Keratinocyte (primary cell): ENCODE data around the gene EBF3. TPM values are rescaled to one million over a fixed set of nuclear protein-coding genes. Genes with fewer than 3 reads are reported as not detected.

Experiments used
- DNase-seq: peaks from one replicate; pipeline ENCODE4 v3.0.0-alpha.2; 2011; ENCODE audit warnings: low read depth, missing footprints, low spot score
- FAIRE-seq: peaks from 2 replicates; lab custom pipeline; 2011; peaks lifted over from hg19 to GRCh38; lab: Jason Lieb, UNC
- H2AFZ ChIP-seq: 2 replicates; pipeline ENCODE4 v1.6.0; 2012; ENCODE audit warnings: low read length, control low read depth, inconsistent platforms; ENCODE audit not compliant: control insufficient read depth
- H3K27ac ChIP-seq: 2 replicates; pipeline ENCODE4 v1.5.1; 2011; ENCODE audit warnings: low read length; ENCODE audit not compliant: control insufficient read depth, insufficient read depth
- H3K27me3 ChIP-seq: 3 replicates; pipeline ENCODE4 v1.6.0; 2011; ENCODE audit warnings: low read length; ENCODE audit not compliant: control insufficient read depth, insufficient read depth; ENCODE audit errors: extremely low read depth
- H3K36me3 ChIP-seq, 2 experiments: 2 replicates in 1 of 2; 3 replicates in 1 of 2; pipeline ENCODE4 v1.5.1; 2011; ENCODE audit warnings: low read length in 2 of 2, mild to moderate bottlenecking in 1 of 2; ENCODE audit not compliant: control insufficient read depth in 2 of 2, insufficient read depth in 2 of 2; ENCODE audit errors: extremely low read depth in 1 of 2
- H3K4me1 ChIP-seq: 3 replicates; pipeline ENCODE4 v1.5.1; 2011; ENCODE audit warnings: low read length; ENCODE audit not compliant: control insufficient read depth, insufficient read depth; ENCODE audit errors: extremely low read depth
- H3K4me2 ChIP-seq: 3 replicates; pipeline ENCODE4 v1.6.0; 2011; ENCODE audit warnings: low read depth, low read length; ENCODE audit not compliant: control insufficient read depth, insufficient read depth; ENCODE audit errors: extremely low read depth
- H3K4me3 ChIP-seq, 3 experiments: fragments of 200-600 bp in 1 of 3; sonication (generic) in 1 of 3; 2 replicates in 2 of 3; 3 replicates in 1 of 3; pipeline ENCODE4 v1.5.1; 2011 to 2016; ENCODE audit warnings: low read length in 3 of 3, mild to moderate bottlenecking in 3 of 3, control low read depth in 2 of 3, inconsistent platforms in 1 of 3, low read depth in 1 of 3, mixed read lengths in 1 of 3, mixed run types in 1 of 3, moderate library complexity in 1 of 3; ENCODE audit not compliant: control insufficient read depth in 2 of 3, insufficient read depth in 2 of 3; ENCODE audit errors: extremely low read depth in 1 of 3
- H3K79me2 ChIP-seq: 2 replicates; pipeline ENCODE4 v1.6.0; 2012; ENCODE audit warnings: low read length; ENCODE audit not compliant: control insufficient read depth, insufficient read depth
- H3K9ac ChIP-seq: 3 replicates; pipeline ENCODE4 v1.6.0; 2011; ENCODE audit warnings: low read length; ENCODE audit not compliant: control insufficient read depth, insufficient read depth; ENCODE audit errors: extremely low read depth
- H3K9me1 ChIP-seq: 3 replicates; pipeline ENCODE4 v1.6.0; 2011; ENCODE audit warnings: low read length; ENCODE audit not compliant: control insufficient read depth, insufficient read depth; ENCODE audit errors: extremely low read depth
- H3K9me3 ChIP-seq: 2 replicates; pipeline ENCODE4 v1.5.1; 2012; ENCODE audit warnings: low read depth, low read length; ENCODE audit not compliant: control insufficient read depth
- H4K20me1 ChIP-seq: 3 replicates; pipeline ENCODE4 v1.6.0; 2011; ENCODE audit warnings: low read length; ENCODE audit not compliant: control insufficient read depth, insufficient read depth; ENCODE audit errors: extremely low read depth
- CTCF ChIP-seq, 3 experiments: IDR thresholded peaks in 1 of 3; conservative IDR thresholded peaks in 1 of 3; optimal IDR thresholded peaks in 1 of 3; 2 replicates in 2 of 3; 3 replicates in 1 of 3; pipeline versions ENCODE3 to v1.5.1; 2011; ENCODE audit warnings: low read length in 3 of 3, mild to moderate bottlenecking in 3 of 3, moderate library complexity in 2 of 3, control low read depth in 1 of 3, inconsistent platforms in 1 of 3; ENCODE audit not compliant: insufficient read depth in 2 of 3; ENCODE audit errors: extremely low read depth in 1 of 3
- EZH2 ChIP-seq: IDR thresholded peaks from one replicate; pipeline ENCODE4 v1.6.1; 2012; ENCODE audit warnings: inconsistent platforms, mild to moderate bottlenecking, low read length, moderate library complexity
- dilution Hi-C: fragments of 300-500 bp; cut with MboI; formaldehyde crosslinking; loops from one replicate; pipeline ENCODE4 v1.7.0; 2020; ENCODE audit warnings: low sequenced_read_pairs; ENCODE audit not compliant: extremely low pct_ligation_motif_present
- polyA plus RNA-seq, 5 experiments: library from polyadenylated mRNA; depleted of rRNA in 3 of 5; stranded (reverse) in 3 of 5; stranded (forward) in 1 of 5; unstranded in 1 of 5; fragments of >200 nt; gene quantifications; 1 replicate in 1 of 5; 2 replicates in 3 of 5; 3 replicates in 1 of 5; pipeline versions ENCODE4 v1.2.1 to v1.2.3, GENCODE V29; 2011 to 2012; ENCODE audit warnings: missing spikeins in 2 of 5, low read depth in 1 of 5, low replicate concordance in 1 of 5

Gene EBF3
- polyA plus RNA-seq, 1 donor (not counting 4 experiments of a cell fraction or from before 2014, with no cell fraction given), result not detected

GRCh38 chr10:129887381-129887905 lies 76.6 kb downstream of the EBF3 start:
- Histone ChIP-seq H3K27ac (no peak overlapping the region), H3K9me1 (no peaks in the 10 kb centered on the region), H4K20me1 (no peaks in the 10 kb centered on the region), H3K4me2 (no peak overlapping the region), H3K9me3 (no peaks in the 10 kb centered on the region), H3K79me2 (no peaks in the 10 kb centered on the region), H3K4me3 (no peak overlapping the region), H2AFZ (no peak overlapping the region), H3K9ac (no peak overlapping the region), H3K36me3 (no peaks in the 10 kb centered on the region), H3K4me1 (no peaks in the 10 kb centered on the region), H3K27me3 (no peaks in the 10 kb centered on the region)
- FAIRE-seq (no peak), DNase-seq (no peak)
- TF ChIP-seq EZH2 (no peak), CTCF (optimal IDR thresholded peaks at IDR 0.05 in 1 of 3, IDR thresholded peaks at IDR 0.05 in 1 of 3, conservative IDR thresholded peaks at IDR 0.05 in 1 of 3; ENCODE audit: extremely low read depth in 1 of 3, insufficient read depth in 2 of 3, low read length in 3 of 3) (no peak)
- dilution Hi-C loops, result no loop called here

- H3K36me3 ChIP-seq, result no peaks in the 10 kb centered on the region
- no peak overlapping the region for H3K9ac ChIP-seq
- H3K79me2 ChIP-seq, result no peaks in the 10 kb centered on the region
- H3K27me3 ChIP-seq, result no peaks in the 10 kb centered on the region
- H2AFZ ChIP-seq, result no peak overlapping the region
- dilution Hi-C loops, result no loop called here
- DNase-seq (no peak), FAIRE-seq (no peak)
- TF ChIP-seq EZH2 (no peak), CTCF (optimal IDR thresholded peaks at IDR 0.05 in 1 of 3, IDR thresholded peaks at IDR 0.05 in 1 of 3, conservative IDR thresholded peaks at IDR 0.05 in 1 of 3; ENCODE audit: extremely low read depth in 1 of 3, insufficient read depth in 2 of 3, low read length in 3 of 3) (no peak)
- H3K4me1 ChIP-seq, result no peaks in the 10 kb centered on the region
- H3K4me2 ChIP-seq, result no peak overlapping the region
- H3K9me1 ChIP-seq, result no peaks in the 10 kb centered on the region
- no peak overlapping the region for H3K27ac ChIP-seq
- H4K20me1 ChIP-seq, result no peaks in the 10 kb centered on the region
- H3K4me3 ChIP-seq, result no peak overlapping the region
- H3K9me3 ChIP-seq, result no peaks in the 10 kb centered on the region
Measured at GRCh38 chr10:129886263-129886662, 77.8 kb downstream of the EBF3 start.
